Measurements from ENCODE around the gene CYTL1.

The CYTL1 gene

DNA sequence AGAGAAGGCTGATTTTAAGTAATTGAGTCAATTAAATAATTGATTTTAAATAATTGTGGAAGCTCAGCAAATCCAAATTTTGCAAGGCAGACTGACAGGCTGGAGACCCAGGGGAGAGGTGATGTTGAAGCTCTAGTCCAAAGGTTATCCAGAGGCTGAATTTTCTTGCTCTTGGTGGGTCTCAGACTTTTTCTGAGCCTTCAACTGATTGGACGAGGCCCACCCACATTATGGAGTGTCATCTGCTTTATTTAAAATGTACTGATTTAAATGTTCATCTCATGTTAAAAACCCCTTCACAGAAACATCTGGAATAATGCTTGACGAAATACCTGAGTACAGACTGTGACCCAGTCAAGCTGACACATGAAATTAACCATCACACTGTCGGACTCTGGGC lies 11.7 kb upstream of the CYTL1 start:
- TF ChIP-seq, protein P1, sequence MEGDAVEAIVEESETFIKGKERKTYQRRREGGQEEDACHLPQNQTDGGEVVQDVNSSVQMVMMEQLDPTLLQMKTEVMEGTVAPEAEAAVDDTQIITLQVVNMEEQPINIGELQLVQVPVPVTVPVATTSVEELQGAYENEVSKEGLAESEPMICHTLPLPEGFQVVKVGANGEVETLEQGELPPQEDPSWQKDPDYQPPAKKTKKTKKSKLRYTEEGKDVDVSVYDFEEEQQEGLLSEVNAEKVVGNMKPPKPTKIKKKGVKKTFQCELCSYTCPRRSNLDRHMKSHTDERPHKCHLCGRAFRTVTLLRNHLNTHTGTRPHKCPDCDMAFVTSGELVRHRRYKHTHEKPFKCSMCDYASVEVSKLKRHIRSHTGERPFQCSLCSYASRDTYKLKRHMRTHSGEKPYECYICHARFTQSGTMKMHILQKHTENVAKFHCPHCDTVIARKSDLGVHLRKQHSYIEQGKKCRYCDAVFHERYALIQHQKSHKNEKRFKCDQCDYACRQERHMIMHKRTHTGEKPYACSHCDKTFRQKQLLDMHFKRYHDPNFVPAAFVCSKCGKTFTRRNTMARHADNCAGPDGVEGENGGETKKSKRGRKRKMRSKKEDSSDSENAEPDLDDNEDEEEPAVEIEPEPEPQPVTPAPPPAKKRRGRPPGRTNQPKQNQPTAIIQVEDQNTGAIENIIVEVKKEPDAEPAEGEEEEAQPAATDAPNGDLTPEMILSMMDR (IDR thresholded peaks at IDR 0.05), result no peak

DNA sequence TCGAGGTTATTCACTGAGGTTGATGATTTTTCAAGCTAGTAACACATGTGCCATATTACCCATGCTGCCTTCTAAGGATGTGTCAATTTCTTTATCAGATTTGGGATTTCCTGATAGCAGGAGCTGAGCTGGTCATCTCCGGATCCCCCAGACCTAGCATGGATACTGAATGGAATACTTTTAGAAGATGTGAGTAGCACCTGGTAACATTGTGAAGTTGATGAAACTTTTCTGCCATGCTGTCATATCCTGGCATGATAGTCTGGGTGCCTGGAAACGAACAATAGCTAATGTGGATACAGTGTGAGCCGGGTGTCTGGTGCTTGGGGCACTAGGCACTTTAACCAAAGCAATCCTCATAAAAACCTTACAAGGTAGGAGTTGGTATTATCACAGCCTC lies 11.0 kb upstream of the CYTL1 start:
- TF ChIP-seq, protein P1 (IDR thresholded peaks at IDR 0.05), result no peak

DNA sequence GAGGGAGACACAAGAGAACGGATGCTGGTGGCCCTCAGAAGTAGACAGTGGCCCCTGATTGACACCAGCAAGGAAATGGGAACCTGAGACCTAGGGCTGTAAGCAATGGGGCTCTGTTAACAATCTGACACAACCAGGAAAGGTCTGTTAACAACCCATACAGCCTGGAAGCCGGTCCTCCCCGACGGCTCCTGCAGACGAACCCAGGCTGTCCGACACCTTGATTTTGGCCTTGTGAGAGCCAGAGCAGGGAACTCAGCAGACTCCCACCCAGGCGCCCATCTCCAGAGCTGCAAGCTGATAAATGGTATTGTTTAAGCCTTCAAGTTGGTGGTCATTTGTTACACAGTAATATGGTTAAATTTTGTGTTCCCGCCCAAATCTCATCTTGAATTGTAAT lies 10.2 kb upstream of the CYTL1 start:
- TF ChIP-seq, protein P1 (IDR thresholded peaks at IDR 0.05), result no peak

DNA sequence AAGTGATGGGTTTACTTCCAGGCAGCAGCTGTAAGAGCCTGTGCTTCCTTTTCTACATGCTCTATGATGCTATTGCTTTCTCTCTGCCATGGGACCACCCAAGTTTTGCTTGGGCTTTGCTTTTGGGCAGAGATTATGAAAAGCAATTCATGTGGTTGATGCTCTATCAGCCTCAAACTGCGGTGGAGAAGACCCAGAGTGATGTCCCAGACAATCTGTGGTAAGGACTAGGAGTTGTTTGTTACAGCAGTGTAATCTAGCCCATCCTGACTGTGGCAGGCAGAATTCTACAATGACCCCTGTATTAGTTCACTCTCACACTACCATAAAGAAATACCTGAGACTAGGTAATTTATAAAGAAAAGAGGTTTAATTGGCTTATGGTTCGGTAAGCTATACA lies 9.2 kb upstream of the CYTL1 start:
- TF ChIP-seq, protein P1 (IDR thresholded peaks at IDR 0.05), result no peak

DNA sequence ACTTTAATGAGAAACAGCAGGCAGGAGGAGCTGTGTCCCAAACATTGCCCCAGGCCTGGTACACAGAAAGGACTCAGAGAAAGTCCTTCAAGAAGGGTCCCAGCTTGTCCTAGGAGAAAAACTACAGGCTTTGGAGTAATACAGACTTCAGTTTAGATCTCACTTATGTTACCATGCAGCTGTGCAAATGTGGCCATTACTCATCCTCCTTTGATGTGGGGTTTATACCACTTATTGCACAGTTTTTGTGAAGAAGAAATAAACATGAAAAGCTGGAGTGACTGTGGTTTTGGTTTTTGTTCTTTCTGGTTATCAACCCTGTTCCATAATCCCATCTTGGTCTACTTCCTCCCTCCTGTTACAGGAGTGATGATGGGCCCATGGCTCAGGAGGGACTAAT lies 8.1 kb upstream of the CYTL1 start:
- TF ChIP-seq, protein P1 (IDR thresholded peaks at IDR 0.05), result no peak

DNA sequence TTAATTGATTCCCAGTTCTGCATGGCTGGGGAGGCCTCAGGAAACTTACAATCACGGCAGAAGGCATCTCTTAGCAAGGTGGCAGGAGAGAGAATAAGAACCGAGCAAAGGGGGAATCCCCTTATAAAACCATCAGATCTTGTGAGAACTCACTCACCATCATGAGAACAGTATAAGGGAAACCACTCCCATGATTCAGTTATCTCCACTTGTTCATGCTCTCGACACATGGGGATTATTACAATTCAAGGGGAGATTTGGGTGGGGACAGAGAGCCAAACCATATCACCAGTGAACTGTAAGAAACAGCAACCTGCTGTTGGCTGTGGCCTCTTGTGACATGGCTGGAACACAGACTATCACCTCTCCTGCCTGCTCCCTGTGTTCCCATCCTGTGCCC lies 7.1 kb upstream of the CYTL1 start:
- TF ChIP-seq, protein P1 (IDR thresholded peaks at IDR 0.05), result no peak

DNA sequence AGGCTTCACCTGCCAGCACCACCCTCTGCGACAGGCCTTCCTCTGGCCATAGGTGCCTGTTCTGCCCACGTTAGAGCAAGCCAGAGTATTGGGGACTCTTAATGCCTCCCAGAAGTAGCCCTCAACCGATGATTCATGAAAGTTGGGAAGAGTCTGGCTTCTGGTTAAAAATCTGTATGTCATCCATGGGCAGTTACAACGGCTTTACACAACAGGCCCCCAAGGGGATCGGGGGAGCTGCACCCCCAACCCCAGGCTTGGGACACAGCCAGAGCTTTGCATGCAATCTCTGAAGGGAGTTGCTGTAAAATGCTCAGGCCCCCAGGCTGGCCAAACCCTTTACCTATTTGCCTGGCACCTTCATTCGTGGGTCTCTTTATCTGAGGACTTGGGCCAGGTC lies 5.4 kb upstream of the CYTL1 start:
- TF ChIP-seq, protein P1 (IDR thresholded peaks at IDR 0.05), result no peak

DNA sequence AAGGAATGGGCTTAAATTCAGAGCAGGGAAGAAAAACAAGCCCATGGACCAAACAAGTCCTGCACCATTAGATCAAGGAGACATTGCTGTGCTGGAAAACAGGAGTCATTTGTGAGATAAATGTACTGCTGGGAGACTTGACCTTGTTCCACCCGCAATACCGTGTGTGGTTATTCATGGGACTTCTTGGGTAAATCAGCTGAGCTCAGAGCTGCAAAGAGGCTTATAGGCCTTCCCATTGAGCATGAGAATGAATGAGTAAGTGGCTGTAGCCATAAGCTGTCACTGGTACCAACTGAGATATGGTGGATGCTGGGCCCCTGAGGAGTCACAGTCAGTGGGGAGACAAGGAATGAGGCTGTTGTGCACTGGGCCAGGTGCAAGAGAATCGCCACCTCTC lies 2.3 kb upstream of the CYTL1 start:
- TF ChIP-seq, protein P1 (IDR thresholded peaks at IDR 0.05), result no peak

All from LNCAP (cell line).